HFFc6 (cell line): ENCODE measurements around the gene RANBP10. TPM values are rescaled to one million over a fixed set of nuclear protein-coding genes. Genes with fewer than 3 reads are reported as not detected.

ENCODE experiments used
- DNase-seq: peaks from one replicate; pipeline ENCODE4 v3.0.0-alpha.2; 2018
- H3K27ac Mint-ChIP-seq: 2 replicates; pipeline ENCODE4 v1.8.0; 2020; ENCODE audit warnings: mild to moderate bottlenecking, mixed read lengths
- H3K27me3 Mint-ChIP-seq: 2 replicates; pipeline ENCODE4 v1.8.0; 2021; ENCODE audit warnings: mild to moderate bottlenecking, moderate library complexity, mixed read lengths; ENCODE audit not compliant: insufficient read depth
- H3K36me3 Mint-ChIP-seq: 2 replicates; pipeline ENCODE4 v1.8.0; 2021; ENCODE audit warnings: low read depth, mixed read lengths
- H3K4me1 Mint-ChIP-seq: 2 replicates; pipeline ENCODE4 v1.8.0; 2020; ENCODE audit warnings: low read depth, mixed read lengths
- H3K4me3 Mint-ChIP-seq: 2 replicates; pipeline ENCODE4 v1.8.0; 2020; ENCODE audit warnings: mild to moderate bottlenecking, moderate library complexity, mixed read lengths
- H3K9me3 Mint-ChIP-seq: 2 replicates; pipeline ENCODE4 v1.8.0; 2020; ENCODE audit warnings: mild to moderate bottlenecking, mixed read lengths
- total RNA-seq, 6 experiments: library from RNA; stranded (reverse); fragmentation: NEBNext Ultra II Directional; extraction: Animal tissue kit (Norgen Biotek cat#: 25700); gene quantifications; 2 replicates in 1 of 6; 3 replicates in 5 of 6; pipeline ENCODE4 v1.2.3, GENCODE V29; 2021
- TF ChIP-seq, protein P1 (sequence below): fragments of 200-600 bp; sonication (generic); IDR thresholded peaks from 2 replicates; pipeline ENCODE4 v1.5.0; 2021; ENCODE audit warnings: antibody characterized with exemption, mild to moderate bottlenecking

RANBP10 gene
- total RNA-seq, 6 experiments from 2014 or later = 11.5 to 15.6 (median 12.8) TPM

DNA sequence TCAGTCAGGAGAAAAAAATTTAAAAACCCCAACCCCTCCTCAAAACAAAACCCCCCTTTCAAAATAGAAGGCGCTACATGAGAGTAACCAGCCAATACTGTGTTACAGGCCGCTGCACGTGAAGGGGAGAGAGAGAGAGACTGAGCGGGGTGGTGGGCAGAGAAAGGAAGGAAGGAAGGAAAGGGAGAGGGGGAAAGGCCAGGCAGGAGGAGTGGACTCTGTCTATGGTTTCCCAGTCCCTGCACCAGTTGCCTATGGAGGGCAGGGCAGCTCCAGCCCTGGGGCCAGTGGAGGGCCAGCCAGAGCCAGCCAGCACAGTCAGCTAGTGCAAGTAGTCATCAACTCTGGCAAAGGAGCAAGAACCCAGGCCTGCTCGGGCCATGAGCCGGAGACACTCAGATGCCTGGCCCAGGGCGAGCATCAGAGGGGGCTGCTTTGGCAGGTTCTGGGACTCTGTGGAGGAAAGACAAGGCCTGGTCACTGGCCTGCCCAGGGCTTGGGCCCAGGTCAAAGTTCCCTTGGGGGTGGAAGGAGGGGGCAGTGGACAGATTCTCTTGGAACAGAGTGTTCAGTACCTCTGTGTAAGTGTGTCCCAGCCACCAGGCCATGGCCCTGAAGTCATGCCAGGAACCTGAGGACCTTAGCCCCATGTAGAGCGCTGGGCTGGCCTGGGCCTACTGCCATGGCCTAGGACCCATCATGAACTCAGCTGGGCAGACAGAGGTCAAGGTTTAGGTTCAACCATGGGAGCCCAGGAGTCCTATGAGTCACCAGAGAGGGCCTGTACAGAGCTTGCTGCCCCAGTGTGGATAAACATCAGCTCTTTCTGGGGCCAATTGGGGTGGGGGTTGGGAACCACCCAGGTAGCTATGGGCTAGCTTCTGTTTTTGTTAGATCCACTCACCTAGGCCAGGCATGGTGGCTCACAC, 80.0 kb downstream of the RANBP10 start:
- H3K4me3 Mint-ChIP-seq = no peak overlapping the region
- peaks cover 25% of the 10 kb centered on the region for H3K4me1 Mint-ChIP-seq
- no peaks in the 10 kb centered on the region for H3K9me3 Mint-ChIP-seq
- TF ChIP-seq, protein P1, sequence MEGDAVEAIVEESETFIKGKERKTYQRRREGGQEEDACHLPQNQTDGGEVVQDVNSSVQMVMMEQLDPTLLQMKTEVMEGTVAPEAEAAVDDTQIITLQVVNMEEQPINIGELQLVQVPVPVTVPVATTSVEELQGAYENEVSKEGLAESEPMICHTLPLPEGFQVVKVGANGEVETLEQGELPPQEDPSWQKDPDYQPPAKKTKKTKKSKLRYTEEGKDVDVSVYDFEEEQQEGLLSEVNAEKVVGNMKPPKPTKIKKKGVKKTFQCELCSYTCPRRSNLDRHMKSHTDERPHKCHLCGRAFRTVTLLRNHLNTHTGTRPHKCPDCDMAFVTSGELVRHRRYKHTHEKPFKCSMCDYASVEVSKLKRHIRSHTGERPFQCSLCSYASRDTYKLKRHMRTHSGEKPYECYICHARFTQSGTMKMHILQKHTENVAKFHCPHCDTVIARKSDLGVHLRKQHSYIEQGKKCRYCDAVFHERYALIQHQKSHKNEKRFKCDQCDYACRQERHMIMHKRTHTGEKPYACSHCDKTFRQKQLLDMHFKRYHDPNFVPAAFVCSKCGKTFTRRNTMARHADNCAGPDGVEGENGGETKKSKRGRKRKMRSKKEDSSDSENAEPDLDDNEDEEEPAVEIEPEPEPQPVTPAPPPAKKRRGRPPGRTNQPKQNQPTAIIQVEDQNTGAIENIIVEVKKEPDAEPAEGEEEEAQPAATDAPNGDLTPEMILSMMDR = no peak
- H3K27me3 Mint-ChIP-seq = peaks cover 1% of the 10 kb centered on the region
- DNase-seq = peak; percentile 16
- H3K27ac Mint-ChIP-seq = peak overlapping the region; percentile 51
- peaks cover 11% of the 10 kb centered on the region for H3K36me3 Mint-ChIP-seq

DNA sequence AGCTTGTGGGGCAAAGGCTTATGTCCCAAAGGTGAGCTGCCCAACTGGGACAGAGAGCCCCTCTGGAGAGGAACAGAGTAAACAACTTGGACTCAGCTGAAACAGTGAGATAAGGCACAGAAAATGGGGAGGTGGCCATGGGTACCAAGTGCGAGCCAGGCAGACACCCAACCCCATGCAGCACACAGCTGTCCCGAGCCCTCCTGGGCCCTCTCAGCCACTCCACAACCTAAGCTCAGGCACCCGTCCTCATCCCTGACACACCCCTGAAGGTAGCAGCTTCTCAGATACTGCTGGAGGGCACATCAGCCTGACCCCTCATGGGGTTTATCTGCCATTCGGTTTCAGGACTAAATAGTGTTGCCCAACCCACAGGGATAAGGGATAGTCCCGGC, 82.5 kb downstream of the RANBP10 start:
- Mint-ChIP-seq H3K4me1 (peaks cover 42% of the 10 kb centered on the region), H3K36me3 (peaks cover 2% of the 10 kb centered on the region; the same call in 1 of the 2 replicates), H3K27ac (peak overlapping the region; percentile 96), H3K27me3 (peaks cover 1% of the 10 kb centered on the region), H3K4me3 (no peak overlapping the region), H3K9me3 (no peaks in the 10 kb centered on the region)
- TF ChIP-seq, protein P1 = no peak
- DNase-seq = no peak

DNA sequence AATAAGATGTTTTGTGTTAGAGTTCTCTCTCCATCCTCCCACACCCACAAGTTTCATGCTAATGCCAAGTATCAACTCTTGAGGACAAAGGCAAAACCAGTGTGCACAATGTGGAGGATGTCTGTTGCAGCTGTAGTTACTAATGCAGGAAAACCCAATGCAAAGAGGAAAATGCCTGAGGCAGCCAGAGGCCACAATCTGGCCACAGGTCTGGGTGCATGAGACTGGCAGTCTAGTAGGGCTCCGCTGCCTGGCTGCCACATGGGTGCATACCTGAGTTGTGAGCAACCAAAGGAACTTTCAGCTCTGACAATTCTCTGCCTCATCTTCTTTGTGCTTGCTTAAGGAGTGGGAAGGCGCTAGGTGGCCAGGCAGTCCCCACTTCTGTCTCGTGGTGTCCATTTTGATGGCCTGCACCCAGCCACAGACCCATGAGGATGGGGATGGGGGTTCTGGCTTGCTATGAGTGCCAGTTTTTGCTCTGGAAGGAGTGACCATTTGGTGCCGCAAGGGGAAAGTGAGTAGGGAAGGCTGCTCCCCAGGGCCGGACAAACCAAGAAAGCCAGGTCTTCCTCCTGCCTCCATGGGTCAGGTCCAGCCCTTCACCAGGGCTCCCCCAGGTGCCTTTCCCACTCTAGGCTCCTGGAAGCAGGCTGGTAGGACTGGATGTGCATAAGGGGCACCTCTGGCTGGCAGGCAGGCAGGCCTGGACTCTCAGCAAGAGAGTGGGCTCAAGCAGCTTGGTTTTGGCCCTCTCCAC, 83.0 kb downstream of the RANBP10 start:
- peak; percentile 95 for DNase-seq
- TF ChIP-seq, protein P1 = peak; percentile 31; the same call in 1 of the 2 replicates
- H3K27ac Mint-ChIP-seq = peak overlapping the region; percentile 96
- peak overlapping the region; percentile 35; the same call in 1 of the 2 replicates for H3K4me3 Mint-ChIP-seq
- H3K36me3 Mint-ChIP-seq = no peaks in the 10 kb centered on the region
- H3K27me3 Mint-ChIP-seq = peaks cover 5% of the 10 kb centered on the region; the same call in 1 of the 2 replicates
- no peaks in the 10 kb centered on the region for H3K9me3 Mint-ChIP-seq
- peaks cover 46% of the 10 kb centered on the region for H3K4me1 Mint-ChIP-seq

DNA sequence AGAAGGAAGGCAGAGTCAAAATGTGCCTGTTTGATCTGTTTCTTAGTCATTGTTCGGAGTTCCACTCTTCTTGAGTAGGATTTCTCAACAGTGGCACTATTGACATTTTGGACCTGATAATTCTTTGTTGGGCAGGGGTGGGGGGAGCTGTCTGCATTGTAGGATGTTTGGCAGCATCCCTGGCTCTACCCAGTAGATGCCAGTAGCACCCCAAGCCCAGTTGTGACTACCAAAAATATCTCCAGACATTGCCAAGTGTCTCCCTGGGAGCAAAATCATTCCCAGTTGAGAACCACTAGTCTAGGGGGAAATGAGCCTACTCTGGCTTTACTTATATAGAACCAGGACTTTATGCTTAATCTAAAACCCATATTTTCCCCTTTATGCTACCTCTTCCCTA, 86.1 kb downstream of the RANBP10 start:
- H3K9me3 Mint-ChIP-seq = no peaks in the 10 kb centered on the region
- peak overlapping the region; percentile 93 for H3K4me3 Mint-ChIP-seq
- peaks cover 5% of the 10 kb centered on the region; the same call in 1 of the 2 replicates for H3K27me3 Mint-ChIP-seq
- H3K4me1 Mint-ChIP-seq = peaks cover 48% of the 10 kb centered on the region
- no peaks in the 10 kb centered on the region for H3K36me3 Mint-ChIP-seq
- DNase-seq = no peak
- H3K27ac Mint-ChIP-seq = peak overlapping the region; percentile 95
- TF ChIP-seq, protein P1 = no peak

DNA sequence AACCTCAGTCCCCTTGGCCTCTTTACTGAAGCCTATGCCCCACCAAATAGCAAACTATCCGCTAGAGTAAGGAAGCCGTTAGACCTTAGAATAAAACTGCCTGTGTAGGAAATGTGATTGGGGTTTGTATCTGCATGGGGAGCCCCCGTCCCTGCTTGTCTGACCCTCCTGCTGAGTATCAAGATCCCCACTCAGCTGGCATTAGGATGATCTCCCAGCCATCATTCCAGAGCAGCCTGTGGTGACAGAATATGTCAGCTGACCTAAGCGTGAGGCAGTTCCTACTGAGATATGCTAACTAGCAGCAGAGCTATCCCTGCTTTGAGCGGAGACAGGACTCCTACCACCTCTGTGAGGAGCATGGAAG, 86.6 kb downstream of the RANBP10 start:
- Mint-ChIP-seq H3K9me3 (no peaks in the 10 kb centered on the region), H3K4me1 (peaks cover 48% of the 10 kb centered on the region), H3K27ac (peak overlapping the region; percentile 95), H3K4me3 (peak overlapping the region; percentile 93), H3K36me3 (no peaks in the 10 kb centered on the region), H3K27me3 (peaks cover 5% of the 10 kb centered on the region; the same call in 1 of the 2 replicates)
- TF ChIP-seq, protein P1 = no peak
- DNase-seq = peak; percentile 66
